IMR-90 (cell line): ENCODE results near the gene NAV2. TPM values are rescaled to one million over a fixed set of nuclear protein-coding genes. Genes with fewer than 3 reads are reported as not detected.

Experiments
- ATAC-seq: fragments of 200-7000 bp; cut with Tn5 transposase; 2 replicates; pipeline ENCODE4 v1.9.1; 2020; ENCODE audit warnings: low read depth, mild to moderate bottlenecking, moderate library complexity
- BruUV-seq: library from RNA; stranded (reverse); fragments of 400-500 nt; replicated peaks from 2 replicates; lab custom pipeline; 2021; lab: Mats Ljungman, UMichigan
- CTCF ChIA-PET: fragments of 300-600 bp; formaldehyde crosslinking; extraction: SDS; loops from one replicate; lab custom pipeline; 2021; ENCODE audit warnings: antibody characterized with exemption; lab: Yijun Ruan, JAX
- POLR2A ChIA-PET: fragments of 300-600 bp; sonication (Branson Sonifier 250); formaldehyde crosslinking; loops from one replicate; lab custom pipeline; 2022; ENCODE audit warnings: antibody characterized with exemption; ENCODE audit not compliant: unreplicated experiment; lab: Charles Lee
- DNase-seq: peaks from one replicate; pipeline ENCODE4 v3.0.0; 2013
- H2AFZ ChIP-seq: replicated peaks from 2 replicates; pipeline ENCODE3; 2013; ENCODE audit warnings: low read length, mild to moderate bottlenecking; ENCODE audit not compliant: poor library complexity
- H2AK5ac ChIP-seq: 2 replicates; pipeline ENCODE4 v1.6.1; 2013; ENCODE audit warnings: low read depth, low read length, inconsistent platforms
- H2AK9ac ChIP-seq: replicated peaks from 2 replicates; pipeline ENCODE3; 2013; ENCODE audit warnings: mild to moderate bottlenecking, low read depth, low read length, moderate library complexity; ENCODE audit not compliant: poor library complexity
- H2BK120ac ChIP-seq: 2 replicates; pipeline ENCODE4 v1.6.1; 2013; ENCODE audit warnings: low read depth, low read length, inconsistent platforms
- H2BK15ac ChIP-seq: 3 replicates; pipeline ENCODE4 v1.6.1; 2013; ENCODE audit warnings: low read depth, low read length, inconsistent platforms
- H2BK20ac ChIP-seq: 2 replicates; pipeline ENCODE4 v1.6.1; 2013; ENCODE audit warnings: low read depth, mild to moderate bottlenecking, inconsistent platforms, low read length, moderate library complexity
- H2BK5ac ChIP-seq: 2 replicates; pipeline ENCODE4 v1.6.1; 2013; ENCODE audit warnings: mild to moderate bottlenecking, low read depth, low read length, inconsistent platforms; ENCODE audit not compliant: poor library complexity, severe bottlenecking
- H3K14ac ChIP-seq: replicated peaks from 2 replicates; pipeline ENCODE4 v1.6.1; 2013; ENCODE audit warnings: low read depth, low read length, inconsistent platforms
- H3K18ac ChIP-seq: 2 replicates; pipeline ENCODE4 v1.6.1; 2013; ENCODE audit warnings: low read depth, low read length, control low read depth
- H3K23ac ChIP-seq: 2 replicates; pipeline ENCODE4 v1.6.1; 2013; ENCODE audit warnings: low read depth, low read length, inconsistent platforms
- H3K27ac ChIP-seq: 2 replicates; pipeline ENCODE4 v1.5.1; 2013; ENCODE audit warnings: mild to moderate bottlenecking, control low read depth, low read length; ENCODE audit not compliant: insufficient read depth
- H3K27me3 ChIP-seq: 2 replicates; pipeline ENCODE4 v1.6.1; 2013; ENCODE audit warnings: low read length; ENCODE audit not compliant: control insufficient read depth, insufficient read depth
- H3K36me3 ChIP-seq: 2 replicates; pipeline ENCODE4 v1.6.1; 2013; ENCODE audit warnings: low read length, mixed read lengths; ENCODE audit not compliant: control insufficient read depth, insufficient read depth
- H3K4ac ChIP-seq: 2 replicates; pipeline ENCODE4 v1.6.1; 2013; ENCODE audit warnings: low read depth, low read length, inconsistent platforms
- H3K4me1 ChIP-seq: 2 replicates; pipeline ENCODE4 v1.6.1; 2013; ENCODE audit warnings: low read length, mixed read lengths; ENCODE audit not compliant: control insufficient read depth, insufficient read depth
- H3K4me2 ChIP-seq: 2 replicates; pipeline ENCODE4 v1.6.1; 2013; ENCODE audit warnings: low read depth, mild to moderate bottlenecking, control low read depth, low read length, moderate library complexity
- H3K4me3 ChIP-seq: 2 replicates; pipeline ENCODE4 v1.5.1; 2013; ENCODE audit warnings: low read depth, mild to moderate bottlenecking, control low read depth, low read length, moderate library complexity; ENCODE audit not compliant: insufficient read depth
- H3K56ac ChIP-seq: 2 replicates; pipeline ENCODE4 v1.6.1; 2013; ENCODE audit warnings: low read length, inconsistent platforms; ENCODE audit not compliant: insufficient read depth; ENCODE audit errors: extremely low read depth
- H3K79me1 ChIP-seq, 2 experiments: 2 replicates each; pipeline ENCODE4 v1.6.1; 2013; ENCODE audit warnings: low read length in 2 of 2, inconsistent platforms in 1 of 2, low read depth in 1 of 2
- H3K9ac ChIP-seq: 2 replicates; pipeline ENCODE4 v1.6.1; 2013; ENCODE audit warnings: low read depth, low read length, control low read depth
- H3K9me1 ChIP-seq: 2 replicates; pipeline ENCODE4 v1.6.1; 2013; ENCODE audit warnings: low read length, inconsistent platforms; ENCODE audit not compliant: insufficient read depth
- H3K9me3 ChIP-seq: 2 replicates; pipeline ENCODE4 v1.6.1; 2013; ENCODE audit warnings: low read length; ENCODE audit not compliant: control insufficient read depth, insufficient read depth
- H4K20me1 ChIP-seq: 2 replicates; pipeline ENCODE4 v1.6.1; 2013; ENCODE audit warnings: low read length, inconsistent platforms; ENCODE audit not compliant: insufficient read depth
- H4K5ac ChIP-seq: 2 replicates; pipeline ENCODE4 v1.6.1; 2013; ENCODE audit warnings: mild to moderate bottlenecking, low read depth, low read length, control low read depth
- H4K8ac ChIP-seq, 2 experiments: 2 replicates each; pipeline ENCODE4 v1.6.1; 2013; ENCODE audit warnings: low read depth in 2 of 2, low read length in 2 of 2, control low read depth in 1 of 2, inconsistent platforms in 1 of 2
- H4K91ac ChIP-seq: 2 replicates; pipeline ENCODE4 v1.6.1; 2013; ENCODE audit warnings: low read depth, low read length, inconsistent platforms; ENCODE audit not compliant: insufficient read depth
- CEBPB ChIP-seq: IDR thresholded peaks from 2 replicates; pipeline ENCODE4 v1.6.1; 2012; ENCODE audit warnings: low read depth, low read length, improper control_type of control experiment
- FOS ChIP-seq: fragments of 150-350 bp; IDR thresholded peaks from 2 replicates; pipeline ENCODE4 v1.6.1; 2016; ENCODE audit warnings: low read depth, low read length
- WGBS, 2 experiments: methylation state at CpG; one replicate each; pipeline versions ENCODE4 v1.1.5 to v1.1.7; 2013; ENCODE audit warnings: missing lambda C conversion rate in 2 of 2; ENCODE audit not compliant: insufficient read length in 1 of 2; ENCODE audit errors: extremely low coverage in 2 of 2; 5-methylcytosine and 5-hydroxymethylcytosine counted together
- dilution Hi-C: fragments of 300-500 bp; cut with HindIII; formaldehyde crosslinking; loops from one replicate; pipeline ENCODE4 v1.14.3; 2018; ENCODE audit warnings: low sequenced_read_pairs; ENCODE audit not compliant: unreplicated experiment
- in situ Hi-C: fragments of 300-500 bp; cut with MboI; formaldehyde crosslinking; loops from 3 replicates; pipeline ENCODE4 v1.14.3; 2019; ENCODE audit warnings: low sequenced_read_pairs, inconsistent platforms, mixed read lengths
- intact Hi-C: fragments of 100-400 bp; cut with micrococcal nuclease; formaldehyde crosslinking; loops from 2 replicates; pipeline ENCODE4 v1.10.0; 2022
- polyA plus RNA-seq, 3 experiments: library from polyadenylated mRNA; depleted of rRNA; stranded (reverse); fragments of >200 nt; gene quantifications; 2 replicates each; pipeline ENCODE4 v1.2.3, GENCODE V29; 2012; ENCODE audit warnings: low replicate concordance in 1 of 3
- total RNA-seq: library from RNA; depleted of rRNA; stranded (reverse); fragments of >200 nt; gene quantifications from 2 replicates; pipeline ENCODE4 v1.2.3, GENCODE V29; 2012

Gene NAV2
- total and polyA plus RNA-seq, 2 of the 4 experiments (the other 2 are of a cell fraction): 4.5 to 12.6 TPM

DNA sequence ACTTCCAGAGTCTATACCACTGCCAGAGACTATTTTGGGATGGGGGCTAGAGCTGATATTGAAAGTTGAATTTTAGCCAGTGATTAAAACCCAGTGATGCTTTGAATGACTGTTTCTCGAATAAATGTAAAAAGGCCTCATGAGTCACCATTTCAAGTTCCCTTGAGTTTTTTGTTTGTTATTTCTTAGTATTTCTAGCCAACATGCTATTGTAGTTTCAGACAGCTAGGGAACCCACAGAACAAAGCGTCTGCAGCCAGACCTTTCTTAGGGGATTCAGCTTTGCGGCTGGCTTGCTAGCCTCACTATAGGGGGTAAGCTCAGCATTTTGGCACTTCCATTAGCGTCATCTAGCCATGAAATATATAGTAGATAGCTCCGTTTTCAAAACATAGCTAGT lies 381.1 kb downstream of the NAV2 start:
- Histone ChIP-seq H3K56ac (no peak overlapping the region), H4K5ac (no peak overlapping the region), H3K27ac (no peak overlapping the region), H2AFZ (no peak overlapping the region), H3K4me2 (no peak overlapping the region), H3K9me1 (peaks cover 7% of the 10 kb centered on the region; the same call in 1 of the 2 replicates), H2BK120ac (no peak overlapping the region), H4K91ac (no peak overlapping the region), H3K9ac (no peak overlapping the region), H2BK5ac (no peak overlapping the region), H3K4me3 (no peak overlapping the region), H3K14ac (no peak overlapping the region), H2BK15ac (no peak overlapping the region), H3K36me3 (peaks cover 28% of the 10 kb centered on the region), H4K8ac (no peak overlapping the region), H2AK9ac (no peak overlapping the region), H2BK20ac (no peak overlapping the region), H2AK5ac (no peak overlapping the region), H3K27me3 (no peaks in the 10 kb centered on the region), H3K23ac (no peak overlapping the region), H3K4ac (no peak overlapping the region), H3K79me1 (no peaks in the 10 kb centered on the region), H3K4me1 (peaks cover 12% of the 10 kb centered on the region), H4K20me1 (peaks cover 4% of the 10 kb centered on the region; the same call in 1 of the 2 replicates), H3K9me3 (no peaks in the 10 kb centered on the region), H3K18ac (no peak overlapping the region)
- ChIA-PET CTCF (no interaction called here), POLR2A (interaction anchor here (0.5 kb wide), 1 partner anchor 1394 kb away, joined by 3 read pairs; no protein-coding TSS in a partner anchor)
- WGBS, 2 experiments: 0% methylated on average over 1 of the region's 5 CpGs; no CpG with 5 or more reads in 1 of the 2 experiments
- intact Hi-C loops: no loop called here
- peak; percentile 73 for DNase-seq
- ATAC-seq: 0 out of 2 replicates have a peak, but pooled peaks have one; percentile 24
- BruUV-seq: no TSS peak
- peak; percentile 70 for TF ChIP-seq FOS
- TF ChIP-seq CEBPB: no peak
- dilution Hi-C loops: no loop called here
- in situ Hi-C loops: no loop called here
